HFF-Myc (cell line): ENCODE data around the gene TBC1D22A.
"Not testable (repeated sequence)": the region's sequence is repeated elsewhere in the genome, so short reads cannot be mapped to it uniquely, and the experiment has no call there.

Experiments
- DNase-seq: peaks from one replicate; pipeline ENCODE4 v3.0.0-alpha.2; 2011; ENCODE audit warnings: low read depth; ENCODE audit errors: extremely low read depth
- H3K4me3 ChIP-seq: replicated peaks from 2 replicates; pipeline ENCODE4 v1.5.1; 2011; ENCODE audit warnings: low read depth, mild to moderate bottlenecking, control low read depth, low read length
- TF ChIP-seq, protein P1 (sequence below): IDR thresholded peaks from 2 replicates; pipeline ENCODE4 v1.5.1; 2012; ENCODE audit warnings: mild to moderate bottlenecking, low read depth, low read length, control low read depth; ENCODE audit errors: missing control alignments

The TBC1D22A gene

DNA sequence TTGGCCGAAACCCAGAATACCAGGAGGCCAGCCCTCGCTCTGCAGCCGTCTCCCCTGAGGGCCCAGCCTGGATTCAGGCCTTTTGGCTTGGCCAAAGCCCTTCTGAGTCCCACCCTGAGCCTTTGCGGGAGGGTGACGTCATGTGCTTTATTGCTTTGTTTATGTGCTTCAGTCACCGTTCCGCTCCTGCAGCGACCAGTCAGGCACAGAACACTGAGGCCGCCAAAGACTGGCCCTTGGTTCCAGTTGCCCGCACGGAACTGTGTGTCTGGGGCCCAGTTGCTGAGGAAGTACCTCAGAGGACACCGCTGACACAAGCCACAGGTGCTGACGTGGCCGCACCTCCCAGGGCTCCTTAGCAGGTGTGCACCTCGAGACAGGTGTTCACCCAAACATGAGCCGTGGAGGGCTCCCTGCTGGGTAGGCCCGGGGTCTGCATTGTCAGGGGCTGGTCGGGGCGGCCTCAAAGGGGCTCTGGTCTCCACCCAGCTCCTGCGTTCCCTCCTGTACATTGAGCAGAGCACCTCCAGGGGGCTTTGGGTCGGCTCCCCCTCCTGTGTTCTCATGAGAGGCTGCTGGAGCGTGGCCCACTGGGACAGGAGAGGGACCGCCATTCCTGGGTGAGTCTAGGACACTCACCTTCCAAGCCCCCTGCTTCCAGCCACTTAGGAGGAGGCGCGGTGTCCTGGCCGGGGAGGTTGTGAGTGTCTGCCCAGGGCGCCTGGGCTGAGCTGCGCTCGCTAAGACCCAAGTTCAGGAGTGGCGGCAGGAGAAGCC is 376.8 kb downstream of the TBC1D22A start:
- no peak overlapping the region for H3K4me3 ChIP-seq
- DNase-seq = no peak
- TF ChIP-seq, protein P1, sequence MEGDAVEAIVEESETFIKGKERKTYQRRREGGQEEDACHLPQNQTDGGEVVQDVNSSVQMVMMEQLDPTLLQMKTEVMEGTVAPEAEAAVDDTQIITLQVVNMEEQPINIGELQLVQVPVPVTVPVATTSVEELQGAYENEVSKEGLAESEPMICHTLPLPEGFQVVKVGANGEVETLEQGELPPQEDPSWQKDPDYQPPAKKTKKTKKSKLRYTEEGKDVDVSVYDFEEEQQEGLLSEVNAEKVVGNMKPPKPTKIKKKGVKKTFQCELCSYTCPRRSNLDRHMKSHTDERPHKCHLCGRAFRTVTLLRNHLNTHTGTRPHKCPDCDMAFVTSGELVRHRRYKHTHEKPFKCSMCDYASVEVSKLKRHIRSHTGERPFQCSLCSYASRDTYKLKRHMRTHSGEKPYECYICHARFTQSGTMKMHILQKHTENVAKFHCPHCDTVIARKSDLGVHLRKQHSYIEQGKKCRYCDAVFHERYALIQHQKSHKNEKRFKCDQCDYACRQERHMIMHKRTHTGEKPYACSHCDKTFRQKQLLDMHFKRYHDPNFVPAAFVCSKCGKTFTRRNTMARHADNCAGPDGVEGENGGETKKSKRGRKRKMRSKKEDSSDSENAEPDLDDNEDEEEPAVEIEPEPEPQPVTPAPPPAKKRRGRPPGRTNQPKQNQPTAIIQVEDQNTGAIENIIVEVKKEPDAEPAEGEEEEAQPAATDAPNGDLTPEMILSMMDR = no peak

DNA sequence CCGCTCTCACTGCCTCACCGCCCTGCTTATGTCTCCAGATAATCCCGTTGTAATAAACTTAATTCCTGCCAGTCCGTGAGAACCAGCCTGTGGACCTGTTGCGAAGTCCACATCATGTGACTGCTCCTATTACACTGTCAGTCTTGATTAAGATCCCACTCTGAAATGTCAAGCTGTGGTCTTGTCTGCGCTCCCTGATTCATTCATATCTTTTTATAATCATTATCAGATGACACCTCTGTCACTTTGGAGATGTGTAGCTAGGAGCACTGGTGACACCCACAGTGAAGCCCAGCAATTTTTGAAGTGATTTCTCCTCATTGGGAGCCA is 377.3 kb downstream of the TBC1D22A start:
- TF ChIP-seq, protein P1 = no peak
- DNase-seq = no peak
- no peak overlapping the region for H3K4me3 ChIP-seq

DNA sequence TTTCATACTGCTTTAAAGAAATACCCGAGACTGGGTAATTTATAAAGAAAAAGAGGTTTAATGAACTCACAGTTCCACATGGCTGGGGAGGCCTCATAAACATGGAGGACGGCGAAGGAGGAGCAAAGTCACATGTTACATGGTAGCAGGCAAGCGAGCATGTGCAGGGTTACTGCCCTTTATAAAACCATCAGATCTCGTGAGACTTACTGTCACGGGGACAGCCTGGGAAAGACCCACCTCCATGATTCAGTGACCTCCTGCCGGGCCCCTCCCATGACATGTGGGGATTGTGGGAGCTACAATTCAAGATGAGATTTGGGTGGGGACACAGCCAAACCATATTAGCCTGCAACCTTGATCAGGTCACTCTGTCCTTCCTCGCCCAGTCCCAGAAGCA is 378.5 kb downstream of the TBC1D22A start:
- not testable (repeated sequence) for DNase-seq, H3K4me3 ChIP-seq

DNA sequence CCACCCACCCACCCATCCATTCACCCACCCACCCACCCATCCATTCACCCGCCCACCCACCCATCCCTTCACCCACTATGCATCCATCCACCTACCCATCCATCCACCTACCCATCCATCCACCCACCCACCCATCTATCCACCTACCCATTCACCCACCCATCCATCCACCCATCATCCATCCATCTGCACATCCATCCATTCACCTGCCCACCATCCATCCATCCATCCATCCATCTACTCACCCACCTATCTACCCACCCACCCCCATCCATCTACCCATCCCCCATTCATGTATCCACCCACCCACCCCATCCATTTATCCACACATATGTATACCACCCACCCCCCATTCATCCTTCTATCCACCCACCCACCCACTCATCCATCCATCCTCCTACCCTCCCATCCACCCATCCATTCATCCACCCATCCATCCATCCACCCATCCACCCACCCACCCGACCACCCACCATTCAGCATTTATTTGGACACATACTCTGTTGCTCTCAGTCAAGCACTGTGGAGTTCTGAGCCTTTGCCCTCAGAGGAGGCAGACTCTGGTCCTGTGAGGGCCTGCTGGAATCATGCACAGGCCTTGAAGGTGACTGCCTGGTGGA is 380.1 kb downstream of the TBC1D22A start:
- TF ChIP-seq, protein P1 = no peak
- H3K4me3 ChIP-seq = no peak overlapping the region
- no peak for DNase-seq

DNA sequence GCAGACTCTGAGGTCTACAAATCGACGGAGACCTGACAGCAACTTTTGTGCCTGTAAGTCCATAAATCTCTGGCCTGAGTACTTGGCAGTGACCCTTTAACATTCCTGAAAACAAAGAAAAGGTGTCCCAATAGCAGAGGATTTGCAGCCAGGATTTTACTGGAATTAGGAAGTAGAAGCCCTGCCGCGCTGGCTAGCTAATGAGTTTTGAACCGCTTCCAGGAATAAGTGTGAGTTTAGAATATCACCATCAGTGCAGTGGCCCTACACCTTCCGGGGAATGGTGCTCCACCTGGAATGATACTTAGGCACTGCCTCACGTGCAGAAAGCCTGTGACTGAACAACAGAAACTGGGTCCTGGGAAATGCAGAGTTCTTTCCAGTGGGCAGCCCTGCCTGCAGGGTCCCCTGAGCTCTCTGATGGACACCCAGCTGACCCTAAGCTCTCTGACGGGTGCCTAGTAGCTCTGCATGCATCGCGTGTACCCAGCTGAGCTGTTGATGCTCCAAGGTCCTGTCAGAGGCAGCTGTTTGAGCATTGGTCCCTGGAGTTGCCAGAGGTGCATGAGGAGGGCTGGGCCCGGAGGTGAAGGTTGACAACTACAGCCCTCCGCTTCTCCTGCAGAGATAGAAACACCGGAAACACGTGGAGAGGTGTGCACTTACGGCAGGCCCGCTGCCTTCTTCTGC is 380.9 kb downstream of the TBC1D22A start:
- no peak for DNase-seq
- H3K4me3 ChIP-seq = no peak overlapping the region
- TF ChIP-seq, protein P1 = no peak

DNA sequence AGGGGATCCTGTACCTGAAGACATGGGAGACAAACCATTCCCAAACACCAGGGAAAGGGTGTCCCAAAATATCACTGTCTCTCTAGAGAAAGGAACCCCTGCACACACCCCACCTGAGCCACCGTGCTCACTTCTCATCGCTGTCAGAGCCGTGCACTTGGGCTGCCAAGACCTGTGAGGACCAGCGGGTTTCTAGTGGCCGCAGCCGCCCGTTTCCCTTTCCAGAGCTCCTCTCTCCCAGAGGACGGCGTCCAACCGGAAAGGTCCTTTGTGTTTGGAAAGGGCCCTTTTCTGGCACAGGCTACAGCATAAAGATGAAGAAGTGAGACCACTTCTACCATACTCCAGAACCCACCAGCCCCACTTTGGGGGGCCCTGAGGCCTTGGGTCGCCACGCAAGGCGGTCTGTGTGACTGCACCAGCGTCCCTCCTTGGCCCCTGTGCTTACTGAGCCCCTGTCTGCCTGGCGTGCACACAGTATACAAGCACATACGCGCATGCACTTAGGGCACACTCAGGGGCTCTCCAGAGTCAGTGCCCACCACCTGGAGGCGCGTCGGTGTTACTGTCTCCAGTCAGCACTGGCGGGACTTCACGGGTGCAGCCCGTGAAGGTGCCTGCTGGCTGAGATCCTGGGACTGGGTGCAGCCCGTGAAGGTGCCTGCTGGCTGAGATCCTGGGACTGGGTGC is 381.8 kb downstream of the TBC1D22A start:
- TF ChIP-seq, protein P1 = no peak
- H3K4me3 ChIP-seq = no peak overlapping the region
- no peak for DNase-seq
